GM21447 (cell line): ENCODE results near the gene PEAK3.

ENCODE experiments used
- ATAC-seq: cut with Tn5 transposase; IDR thresholded peaks from one replicate; pipeline ENCODE4 v1.9.1; 2021; ENCODE audit not compliant: unreplicated experiment

PEAK3 gene, protein sequence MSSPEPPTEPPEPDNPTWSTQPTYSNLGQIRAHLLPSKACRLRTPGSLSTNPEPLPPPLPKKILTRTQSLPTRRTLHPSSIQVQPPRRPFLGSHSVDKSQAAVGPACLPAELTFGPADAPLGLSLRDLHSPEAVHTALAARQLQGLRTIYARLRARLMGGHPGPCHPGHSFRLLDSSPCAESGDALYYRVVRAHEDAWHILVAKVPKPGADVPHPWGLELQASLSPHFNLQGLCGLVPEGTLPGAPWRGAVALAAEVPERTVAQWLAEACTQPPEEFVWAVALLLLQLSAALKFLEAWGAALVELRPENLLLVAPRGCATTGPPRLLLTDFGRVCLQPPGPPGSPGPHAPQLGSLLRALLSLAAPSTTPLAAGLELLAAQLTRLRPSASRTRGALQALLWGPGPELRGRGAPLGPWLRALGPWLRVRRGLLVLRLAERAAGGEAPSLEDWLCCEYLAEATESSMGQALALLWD

DNA sequence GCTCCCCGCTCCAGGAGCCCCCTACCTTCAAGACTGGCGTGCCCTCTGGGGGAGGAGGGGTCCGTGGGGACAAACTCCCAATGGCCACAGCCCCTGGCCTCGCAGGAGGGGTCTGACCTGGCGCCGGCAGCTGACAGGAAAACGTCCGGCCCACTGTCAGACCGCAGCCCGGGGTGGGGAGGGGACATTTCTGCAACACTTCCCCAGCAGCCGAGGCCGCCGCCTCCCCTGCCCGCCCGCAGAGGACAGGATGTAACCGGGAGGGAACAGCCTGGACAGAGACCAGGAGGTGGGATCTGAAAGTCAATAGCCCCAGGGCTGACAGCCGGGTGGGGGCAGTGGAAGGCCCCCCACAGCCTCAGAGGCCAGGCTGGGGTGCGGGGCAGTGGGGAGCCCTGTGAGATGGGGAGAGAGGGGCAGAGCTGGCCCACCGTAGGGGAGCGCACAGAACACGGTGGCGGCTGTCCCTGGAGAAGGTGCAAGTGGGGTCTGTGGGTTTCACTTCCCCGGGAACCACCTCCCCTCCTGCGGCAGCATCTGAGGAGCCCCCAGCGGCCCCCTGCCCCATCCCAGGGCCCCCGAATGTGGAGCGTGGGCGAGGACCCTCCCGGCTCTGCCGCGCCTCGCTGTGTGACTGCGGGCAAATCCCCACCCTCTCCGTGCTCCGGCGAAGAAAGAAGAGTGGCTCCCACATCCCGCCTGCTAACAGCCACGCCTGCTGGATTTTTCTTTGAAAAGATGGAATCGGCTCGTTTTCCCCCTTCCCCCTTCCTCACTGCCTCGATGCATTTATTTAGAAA is at the start of gene PEAK3:
TSS of gene PEAK3 (minus strand) at position 114 of the 800 bp plus-strand sequence. CDS start 1,244 bp downstream, outside the sequence.
- ATAC-seq = no peak

DNA sequence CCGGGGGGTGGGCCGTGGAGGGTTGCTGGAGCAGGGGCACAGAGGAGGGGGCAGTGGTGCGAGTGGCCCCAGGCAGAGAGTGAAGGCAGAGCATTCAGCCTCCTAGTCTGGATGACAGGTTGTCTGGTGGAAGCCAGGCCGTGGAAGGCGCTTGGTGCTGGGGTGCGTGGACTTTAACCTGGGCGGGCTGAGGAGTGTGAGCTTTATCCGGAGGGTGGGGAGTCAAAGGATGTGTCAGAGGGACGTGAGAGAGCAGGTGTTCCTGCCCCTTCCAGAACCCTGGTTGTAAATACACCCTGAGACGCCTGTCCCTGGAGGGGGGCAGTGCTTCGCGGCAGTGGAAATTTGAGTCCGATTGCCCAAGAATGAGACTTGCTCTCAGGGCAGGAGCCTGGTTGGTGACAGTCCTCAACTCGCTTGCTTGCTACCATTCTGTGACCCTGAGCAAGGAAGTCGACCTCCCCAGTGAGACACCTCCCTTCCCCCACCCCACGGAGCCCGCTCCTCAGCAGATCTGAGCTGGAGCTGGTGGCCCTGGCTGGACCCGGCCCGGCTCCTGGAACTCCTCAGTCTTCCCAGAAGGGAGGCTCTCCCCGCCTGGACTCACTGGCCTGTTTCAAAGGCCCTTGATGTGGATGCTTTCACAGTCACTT is 48.8 kb upstream of the PEAK3 start:
- ATAC-seq = no peak

DNA sequence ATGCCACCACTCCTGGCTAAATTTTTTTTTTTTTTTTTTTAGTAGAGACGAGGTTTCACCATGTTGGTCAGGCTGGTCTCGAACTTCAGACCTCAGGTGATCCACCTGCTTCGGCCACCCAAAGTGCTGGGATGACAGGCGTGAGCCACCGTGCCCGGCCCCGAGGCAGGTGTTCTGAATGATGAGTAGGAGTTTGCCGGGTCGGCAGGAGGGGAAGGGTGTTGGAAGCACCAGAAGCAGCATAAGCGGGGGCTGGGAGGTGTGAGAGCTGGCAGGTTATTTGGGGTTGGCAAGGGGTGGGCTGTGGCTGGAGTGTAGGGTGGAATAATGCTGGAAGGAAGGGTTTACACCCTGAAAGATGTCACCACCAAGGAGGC is 48.3 kb upstream of the PEAK3 start:
- ATAC-seq = no peak

DNA sequence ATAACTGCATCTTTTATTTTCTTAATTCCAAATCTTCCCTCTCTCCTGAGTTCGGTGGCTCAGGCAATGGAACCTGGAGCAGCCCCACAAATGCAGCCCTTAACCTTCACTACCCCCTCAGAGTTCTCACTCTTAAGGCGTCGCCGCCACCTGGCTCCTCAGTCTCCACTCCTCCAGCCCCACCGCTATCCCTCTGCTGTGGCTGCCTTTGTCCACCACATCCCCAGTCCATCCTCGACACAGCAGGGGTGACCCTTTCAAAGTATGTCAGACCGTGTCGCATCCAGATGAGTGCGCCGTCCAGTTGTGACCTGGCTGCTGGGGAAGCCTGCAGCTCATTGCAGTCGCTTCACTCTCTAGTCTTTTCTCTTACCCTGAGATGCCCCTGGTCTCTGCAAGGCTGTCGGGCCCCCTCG is 47.5 kb upstream of the PEAK3 start:
- no peak for ATAC-seq

DNA sequence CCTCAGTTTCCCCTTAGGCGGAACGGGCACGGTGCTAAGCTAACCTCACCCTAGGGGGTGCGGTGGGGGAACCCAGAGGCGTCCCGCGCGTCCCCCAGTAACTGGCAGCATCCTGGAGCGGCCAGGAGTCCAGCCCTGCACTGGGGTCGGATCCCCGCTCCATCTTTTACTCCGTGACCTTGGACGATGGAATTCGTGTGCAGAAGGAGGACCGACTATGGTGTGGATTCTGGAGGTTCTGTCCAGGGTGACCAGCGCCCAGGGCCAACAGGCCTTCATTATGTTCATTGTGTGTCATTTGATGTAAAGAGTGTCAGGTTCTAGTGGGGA is 47.1 kb upstream of the PEAK3 start:
- ATAC-seq = no peak

DNA sequence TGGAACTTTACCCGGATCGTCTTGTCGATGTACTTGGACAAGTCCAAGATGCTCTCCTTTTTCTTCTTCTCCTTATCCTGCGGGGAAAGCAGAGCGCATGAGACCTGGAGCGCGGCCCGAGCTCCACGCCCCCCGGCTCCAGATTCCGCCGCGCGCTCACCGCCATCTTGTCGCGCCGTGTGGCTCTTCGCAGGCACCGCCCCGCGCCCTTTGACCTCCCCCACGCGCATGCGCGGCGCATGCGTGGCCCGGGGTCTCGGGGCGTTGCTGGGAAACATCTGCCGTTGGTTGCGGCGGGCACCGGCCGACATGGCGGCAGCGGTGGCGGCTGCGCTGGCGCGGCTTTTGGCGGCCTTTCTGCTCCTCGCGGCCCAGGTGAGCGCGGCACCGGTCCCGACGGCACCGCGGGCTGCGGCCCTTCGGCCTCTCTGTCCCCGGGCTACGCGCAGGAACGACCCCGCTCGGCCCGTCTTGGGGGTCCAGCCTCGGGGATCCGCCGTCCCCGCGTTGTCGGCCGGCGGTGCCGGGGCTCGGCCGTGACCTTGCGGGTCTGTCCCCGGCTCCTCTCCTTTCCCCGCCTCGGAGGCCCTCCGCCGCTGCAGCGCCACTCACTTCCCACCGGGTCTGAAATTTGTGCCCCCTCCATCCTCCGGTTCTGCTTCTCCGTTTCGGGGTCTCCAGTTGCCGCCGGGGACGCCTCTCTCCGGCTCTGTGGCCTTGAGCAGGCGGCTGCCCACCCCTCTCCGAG is 46.6 kb upstream of the PEAK3 start, which contains the start of the genes LSM7 and SPPL2B:
TSS of gene LSM7 (minus strand) at position 186 of the 748 bp plus-strand sequence. CDS start at position 166, 20 bp downstream.
TSS of gene SPPL2B (plus strand) at position 284 of the 748 bp plus-strand sequence. CDS start at position 310, 26 bp downstream.
- ATAC-seq = no peak

DNA sequence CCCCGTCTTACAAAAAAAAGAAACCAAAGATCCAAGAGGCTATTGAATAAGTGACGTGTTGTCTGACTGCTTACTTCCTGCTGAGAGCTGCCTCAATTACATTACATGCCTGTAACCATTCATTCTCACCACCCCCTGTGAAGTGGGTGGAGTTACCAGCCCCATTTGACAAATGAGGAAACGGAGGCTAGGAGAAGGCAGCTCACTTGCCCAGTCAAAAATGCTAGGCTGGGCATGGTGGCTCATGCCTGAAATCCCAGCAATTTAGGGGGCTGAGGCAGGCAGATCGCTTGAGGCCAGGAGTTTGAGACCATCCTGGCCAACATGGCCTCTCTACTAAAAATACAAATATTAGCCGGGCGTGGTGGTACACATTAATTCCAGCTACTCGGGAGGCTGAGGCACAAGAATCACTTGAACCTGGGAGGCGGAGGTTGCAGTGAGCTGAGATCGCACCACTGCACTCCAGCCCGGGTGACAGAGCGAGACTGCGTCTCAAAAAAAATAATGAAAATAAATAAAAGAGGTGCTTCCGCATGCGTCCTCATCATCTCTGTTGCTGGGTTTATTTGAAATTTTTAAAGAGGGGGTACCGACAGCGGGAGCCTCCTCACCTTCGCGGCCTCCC is 45.9 kb upstream of the PEAK3 start:
- peak; percentile 42 for ATAC-seq

DNA sequence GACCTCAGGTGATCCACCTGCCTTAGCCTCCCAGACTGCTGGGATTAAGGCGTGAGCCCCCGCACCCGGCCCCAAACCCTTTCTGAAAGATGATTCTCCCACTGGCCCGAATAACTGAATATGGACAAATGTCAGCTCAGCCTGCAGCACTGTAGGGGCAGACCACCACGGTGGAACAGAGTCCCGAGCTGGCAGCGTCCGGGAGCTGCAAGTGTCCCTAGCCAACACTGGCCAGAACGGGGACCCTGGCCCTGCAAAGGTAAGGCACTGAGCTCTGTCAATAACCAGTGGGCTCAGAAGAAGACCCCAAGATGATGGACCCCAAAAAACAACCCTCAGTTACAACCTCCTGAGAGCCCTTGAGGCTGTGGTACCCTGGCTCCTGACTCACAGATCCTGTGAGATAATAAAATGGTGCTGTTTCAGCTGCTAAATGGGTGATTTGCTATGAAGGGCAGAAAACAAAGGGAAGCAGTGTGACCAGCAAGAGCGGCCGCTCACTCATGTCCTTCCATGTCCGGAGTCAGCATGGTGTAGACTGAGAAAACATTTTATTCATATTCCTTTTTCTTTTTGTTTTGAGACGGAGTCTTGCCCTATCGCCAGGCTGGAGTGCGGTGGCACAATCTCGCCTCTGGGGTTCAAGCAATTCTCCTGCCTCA is 44.9 kb upstream of the PEAK3 start:
- ATAC-seq = no peak

DNA sequence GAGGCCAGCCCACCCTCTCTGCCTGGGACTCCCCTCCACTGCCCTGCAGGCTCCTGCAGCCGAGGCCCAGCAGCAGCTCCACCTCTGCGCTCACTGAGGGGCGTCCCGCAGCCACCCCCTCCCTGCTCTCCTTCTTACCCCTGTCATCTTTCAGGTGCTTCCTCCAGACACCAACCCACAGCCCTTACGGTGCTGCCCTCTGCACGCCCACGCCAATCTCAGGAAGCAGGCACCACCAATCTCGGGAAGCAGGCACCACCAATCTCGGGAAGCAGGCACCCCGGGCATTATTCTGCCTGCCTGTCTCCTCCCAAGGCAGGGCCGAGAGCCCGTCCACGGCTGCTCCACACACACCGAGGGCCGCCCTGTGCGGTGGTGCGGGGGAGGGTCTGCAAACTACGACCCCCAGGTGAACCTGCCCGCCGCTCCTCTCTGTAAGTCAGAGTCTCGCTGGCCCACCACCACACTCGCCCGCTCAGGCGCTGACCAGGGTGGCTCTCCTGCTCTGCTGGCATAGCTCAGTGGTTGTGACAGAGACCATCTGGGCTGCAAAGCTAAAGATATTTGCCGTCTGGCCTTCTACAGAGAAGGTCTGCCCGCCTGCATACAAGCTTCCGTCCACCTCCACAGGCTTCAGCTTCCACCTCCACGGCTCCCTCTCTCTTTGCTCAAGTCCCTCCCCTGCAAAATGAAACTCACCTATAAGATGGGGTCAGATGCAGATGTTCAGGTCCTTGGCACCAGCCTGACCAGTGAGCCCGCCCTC is 43.5 kb upstream of the PEAK3 start:
- ATAC-seq = no peak

DNA sequence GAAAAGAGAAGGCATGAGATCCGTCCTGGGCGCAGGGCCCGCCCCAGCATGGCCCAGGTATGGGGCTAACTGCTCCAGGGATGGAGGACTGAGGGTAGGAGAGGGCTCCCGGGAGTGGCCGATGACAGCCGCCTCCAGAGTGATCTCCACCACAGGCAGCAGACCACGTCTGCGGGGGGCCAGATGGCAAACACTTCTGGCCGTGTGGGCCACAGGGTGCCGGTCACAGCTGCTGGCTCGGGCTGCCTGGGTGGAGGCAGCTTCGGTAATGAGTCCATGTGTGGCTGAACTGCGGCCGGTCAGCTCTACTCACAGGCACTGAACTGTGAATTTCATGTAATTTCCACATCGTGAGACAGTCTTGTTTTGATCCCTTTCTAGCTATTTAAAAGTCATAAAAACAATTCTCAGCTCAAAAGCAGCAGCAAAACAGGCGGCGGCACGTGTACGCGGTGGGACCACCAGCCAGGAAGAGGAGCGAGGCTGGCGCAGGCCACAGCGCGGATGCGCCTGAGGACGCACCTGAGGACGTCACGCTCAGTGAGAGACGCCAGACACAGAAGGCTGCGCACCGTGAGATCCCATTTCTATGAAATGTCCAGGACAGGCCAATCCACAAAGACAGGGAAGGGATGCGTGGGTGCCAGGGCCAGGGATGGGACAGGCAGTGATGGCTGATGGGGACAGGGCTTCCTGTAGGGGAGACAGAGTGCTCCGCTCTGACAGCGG is 42.4 kb upstream of the PEAK3 start:
- no peak for ATAC-seq

DNA sequence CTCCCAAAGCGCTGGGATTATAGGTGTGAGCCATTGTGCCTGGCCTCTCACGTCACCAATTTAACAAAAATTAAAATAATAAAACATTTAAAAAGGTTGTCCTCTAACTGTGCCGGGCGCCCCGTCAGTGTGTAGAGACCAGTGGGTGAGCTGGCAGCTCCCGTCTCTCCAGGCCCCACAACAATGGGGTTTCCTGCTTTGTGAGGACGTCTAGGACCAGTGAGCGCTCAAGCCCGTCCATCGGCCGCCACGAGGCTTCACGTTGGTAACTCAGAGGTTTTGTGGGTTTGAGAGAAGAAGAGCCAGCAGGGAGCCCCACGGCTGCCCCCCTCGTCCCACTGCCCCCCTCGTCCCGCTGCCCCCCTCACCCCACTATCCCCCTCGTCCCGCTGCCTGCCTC is 41.7 kb upstream of the PEAK3 start:
- no peak for ATAC-seq

DNA sequence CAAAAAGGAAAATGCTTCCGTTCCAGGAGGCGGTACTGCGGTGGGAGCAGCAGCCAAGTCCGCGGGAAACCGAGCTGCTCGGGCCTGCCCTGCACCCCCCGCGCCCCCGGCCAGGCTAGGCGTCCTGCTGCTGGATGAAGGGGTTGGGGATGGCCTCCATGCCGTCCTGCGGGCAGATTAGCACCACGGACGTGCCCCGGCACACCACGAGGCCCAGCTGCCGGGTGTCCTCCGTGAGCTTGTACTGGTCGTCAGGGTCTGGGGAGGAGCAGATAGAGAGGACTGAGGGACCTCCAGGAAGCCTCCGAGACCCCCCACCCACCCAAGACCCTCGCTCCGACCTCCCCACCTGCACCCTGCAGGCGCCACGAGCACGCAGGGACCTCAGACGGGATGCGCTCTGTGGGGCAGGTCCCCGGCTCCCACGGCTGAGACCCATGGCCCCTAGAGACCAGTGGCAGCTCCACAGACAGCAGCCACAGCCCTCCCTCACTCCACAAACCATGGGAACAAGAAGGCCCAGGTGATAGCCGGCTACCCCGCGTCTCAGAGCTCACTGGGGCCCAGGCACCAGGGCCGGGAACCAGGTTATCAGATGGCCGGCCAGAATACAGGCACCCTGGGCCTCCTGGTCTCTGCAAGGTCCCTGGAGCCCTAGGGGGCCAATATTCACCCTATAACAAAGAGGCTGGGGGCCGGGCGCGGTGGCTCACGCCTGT is 39.7 kb upstream of the PEAK3 start:
- no peak for ATAC-seq

DNA sequence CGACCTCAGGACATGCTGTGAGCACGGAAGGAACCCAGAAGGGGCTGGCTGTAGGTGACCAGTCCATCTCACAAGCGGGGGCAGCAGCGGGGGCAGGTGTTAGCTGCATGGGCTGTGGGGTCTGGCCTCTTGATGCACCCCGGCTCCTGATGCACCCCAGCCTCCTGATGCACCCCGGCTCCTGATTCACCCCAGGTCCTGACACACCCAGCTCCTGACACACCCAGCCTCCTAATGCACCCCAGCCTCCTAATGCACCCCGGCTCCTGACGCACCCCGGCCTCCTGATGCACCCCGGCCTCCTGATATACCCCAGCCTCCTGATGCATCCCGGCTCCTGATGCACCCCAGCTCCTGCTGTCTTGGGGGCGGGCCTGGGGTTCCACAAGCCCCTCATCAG is 39.0 kb upstream of the PEAK3 start:
- no peak for ATAC-seq

DNA sequence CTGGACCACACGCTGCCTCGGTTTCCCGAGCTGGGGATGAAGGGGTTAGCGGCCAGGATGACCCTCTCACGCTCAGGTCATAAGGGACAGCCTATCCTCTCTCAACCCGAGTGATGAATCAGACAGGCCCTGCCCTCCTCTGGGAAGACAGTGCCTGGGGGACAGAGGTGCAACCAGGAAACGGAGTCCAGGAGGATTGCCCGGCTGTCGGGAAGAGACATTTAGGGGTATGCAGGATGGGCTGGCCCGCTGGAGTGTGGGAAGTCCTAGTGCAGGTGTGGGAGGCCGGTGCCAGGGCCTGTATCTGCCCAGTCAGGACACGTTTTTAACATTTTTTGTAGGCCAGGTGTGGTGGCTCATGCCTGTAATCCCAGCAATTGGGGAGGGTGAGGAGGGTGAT is 38.1 kb upstream of the PEAK3 start:
- ATAC-seq = no peak

DNA sequence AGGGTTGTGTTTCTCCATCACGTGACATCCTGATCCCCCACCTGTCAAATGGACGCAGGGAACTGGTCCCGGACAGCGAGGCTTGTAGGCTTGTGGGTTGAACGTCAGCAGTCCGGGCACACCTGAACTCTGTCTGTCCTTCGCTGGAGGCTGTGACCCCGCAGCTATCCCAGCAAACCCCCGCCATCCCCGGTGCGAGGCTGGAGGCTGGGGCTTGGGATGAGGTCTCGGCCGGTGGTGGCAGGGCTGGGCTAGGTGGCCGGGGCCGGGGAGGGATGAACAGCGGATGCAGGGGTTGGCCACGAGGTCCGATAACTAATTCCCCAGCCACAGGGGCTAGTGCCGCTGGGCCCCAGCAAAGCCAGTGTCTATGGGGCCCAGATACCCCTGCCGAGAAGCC is 37.6 kb upstream of the PEAK3 start:
- ATAC-seq = no peak

DNA sequence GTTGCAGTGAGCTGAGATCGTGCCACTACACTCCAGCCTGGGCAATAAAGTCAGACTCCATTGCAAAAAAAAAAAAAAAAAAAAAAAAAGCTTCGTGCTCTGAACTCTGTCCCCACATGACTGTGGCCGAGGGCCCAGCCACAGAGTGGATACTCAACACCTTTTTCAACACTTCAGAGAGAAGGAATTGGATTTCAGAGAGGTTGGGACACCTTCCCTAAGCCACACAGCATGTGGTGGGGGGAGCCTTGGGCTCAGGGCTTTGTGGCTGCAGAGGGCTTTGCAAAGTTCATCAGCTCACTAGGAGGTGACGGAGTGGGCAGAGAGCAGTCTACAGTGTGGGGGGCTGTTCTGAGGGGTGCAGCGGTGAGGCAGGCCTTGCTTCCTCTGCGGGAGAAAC is 36.9 kb upstream of the PEAK3 start:
- no peak for ATAC-seq

DNA sequence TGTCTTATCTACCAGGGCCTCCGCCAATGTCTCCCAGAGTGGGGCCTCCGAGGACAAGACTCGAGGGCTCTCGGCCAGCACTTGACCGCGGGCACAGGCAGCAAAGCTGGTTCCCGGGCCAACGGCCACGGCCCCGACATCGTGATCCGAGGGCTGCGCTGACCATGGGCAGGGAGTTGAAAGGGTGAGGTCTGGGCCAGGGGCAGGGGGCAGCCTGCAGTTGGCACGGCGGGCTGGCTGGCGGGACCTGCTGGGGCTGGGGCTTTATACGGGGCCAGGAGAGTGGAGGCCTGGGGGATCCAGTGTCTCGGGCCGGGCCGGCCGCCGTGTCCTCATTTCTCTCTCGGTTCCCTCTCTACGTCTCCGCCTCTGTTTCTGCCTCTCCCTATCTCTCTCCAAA is 35.8 kb upstream of the PEAK3 start:
- ATAC-seq = no peak

DNA sequence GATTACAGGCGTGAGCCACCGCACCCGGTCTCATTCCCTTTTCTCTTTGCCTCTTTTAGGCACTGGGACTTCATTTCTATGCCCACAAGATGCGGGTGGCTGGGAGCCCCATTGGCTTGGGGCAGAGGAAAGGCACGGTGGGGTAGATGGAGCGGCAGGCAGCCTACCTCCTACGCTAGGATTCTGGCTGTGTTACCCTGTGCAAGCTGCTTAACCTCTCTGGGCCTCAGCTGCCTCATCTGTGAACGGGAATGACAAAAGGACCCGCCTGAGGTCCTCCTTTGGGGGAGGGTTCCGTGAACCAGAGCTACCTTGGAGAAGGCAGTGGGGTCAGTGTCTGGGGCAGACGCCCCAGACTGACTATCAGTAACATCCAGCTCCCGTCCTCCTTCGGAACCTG is 35.3 kb upstream of the PEAK3 start:
- no peak for ATAC-seq
